Measurements from ENCODE around the gene ZNF333.

ZNF333 gene

DNA sequence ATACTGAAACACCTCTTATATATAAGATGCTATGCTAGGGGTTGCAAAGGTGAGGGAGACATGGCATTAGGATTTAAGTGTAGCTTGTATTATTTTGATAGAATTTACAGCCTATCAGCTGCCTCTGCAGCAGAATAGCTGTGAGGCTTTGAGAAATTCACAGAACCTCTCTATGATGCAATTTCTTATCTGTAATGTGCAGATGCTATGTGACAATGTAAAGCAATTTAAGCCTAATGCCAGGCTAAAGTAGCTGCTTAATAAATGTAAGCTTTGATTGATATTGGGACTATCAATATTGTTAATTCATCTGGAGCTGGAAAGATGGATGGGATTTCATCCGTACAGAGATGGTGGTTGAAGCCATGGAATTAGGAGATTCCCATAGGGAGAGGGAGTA, 16.8 kb upstream of the ZNF333 start:
- Histone ChIP-seq H3K4me1 (ENCODE audit: control insufficient read depth, insufficient read depth, low read length) (no peaks in the 10 kb centered on the region), H3K36me3 (ENCODE audit: control insufficient read depth, insufficient read depth, low read length) (no peaks in the 10 kb centered on the region), H3K9ac (ENCODE audit: low read length) (no peak overlapping the region), H3K27me3 (ENCODE audit: control insufficient read depth, insufficient read depth, low read length) (no peaks in the 10 kb centered on the region), H3K4me3 (ENCODE audit: low read length) (no peak overlapping the region), H3K9me3 (ENCODE audit: control insufficient read depth, low read length) (no peaks in the 10 kb centered on the region)

DNA sequence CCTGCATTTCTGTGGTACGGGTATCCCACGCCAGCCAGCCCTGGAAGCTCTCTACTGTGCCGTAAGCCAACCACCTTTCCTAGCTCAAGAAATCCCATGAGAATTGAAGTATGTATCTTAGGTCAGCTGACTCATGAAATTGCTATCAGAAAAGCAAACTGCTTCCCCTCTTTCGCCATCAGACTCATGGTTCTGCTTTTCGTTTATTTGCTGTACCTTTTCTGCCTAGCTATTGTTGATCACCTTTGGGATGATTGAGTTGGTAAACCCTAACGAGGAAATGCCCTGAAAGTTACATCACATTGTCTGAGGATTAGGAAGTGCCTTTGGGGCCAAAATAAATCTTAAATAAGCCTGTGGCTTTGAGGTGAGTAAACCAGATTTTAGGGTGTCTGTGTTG, 15.1 kb upstream of the ZNF333 start, which contains the start of gene ADGRE3:
ADGRE3 (minus strand) TSS at position 81 of the 400 bp plus-strand sequence; CDS start at position 7, 74 bp downstream.
- Histone ChIP-seq H3K27me3 (ENCODE audit: control insufficient read depth, insufficient read depth, low read length) (no peaks in the 10 kb centered on the region), H3K4me1 (ENCODE audit: control insufficient read depth, insufficient read depth, low read length) (no peaks in the 10 kb centered on the region), H3K9ac (ENCODE audit: low read length) (no peak within 1 kb of the TSS), H3K4me3 (ENCODE audit: low read length) (no peak within 1 kb of the TSS), H3K36me3 (ENCODE audit: control insufficient read depth, insufficient read depth, low read length) (no peaks in the 10 kb centered on the region), H3K9me3 (ENCODE audit: control insufficient read depth, low read length) (no peaks in the 10 kb centered on the region)

DNA sequence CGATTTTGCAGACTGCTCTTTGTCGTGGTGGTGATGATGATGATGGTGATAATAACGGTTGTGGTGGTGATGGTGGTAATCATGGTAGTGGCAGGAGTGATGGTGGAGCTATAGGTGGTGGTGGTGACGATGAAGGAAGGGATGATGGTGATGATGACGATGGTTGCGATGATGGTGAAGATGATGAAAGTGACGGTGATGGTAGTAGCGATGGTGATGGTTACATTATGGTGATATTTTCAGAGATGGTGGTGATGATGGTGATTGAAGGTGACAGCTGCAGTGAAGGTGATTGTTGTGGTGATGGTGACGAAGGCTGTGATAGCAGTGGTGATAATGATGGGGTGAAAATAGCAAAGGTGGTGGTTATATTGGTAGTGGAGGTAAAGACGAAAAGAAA, 13.1 kb upstream of the ZNF333 start:
- no peak overlapping the region for H3K9ac ChIP-seq (ENCODE audit: low read length)
- H3K4me1 ChIP-seq (ENCODE audit: control insufficient read depth, insufficient read depth, low read length), result no peaks in the 10 kb centered on the region
- no peaks in the 10 kb centered on the region for H3K36me3 ChIP-seq (ENCODE audit: control insufficient read depth, insufficient read depth, low read length)
- H3K27me3 ChIP-seq (ENCODE audit: control insufficient read depth, insufficient read depth, low read length), result no peaks in the 10 kb centered on the region
- no peaks in the 10 kb centered on the region for H3K9me3 ChIP-seq (ENCODE audit: control insufficient read depth, low read length)
- no peak overlapping the region for H3K4me3 ChIP-seq (ENCODE audit: low read length)

DNA sequence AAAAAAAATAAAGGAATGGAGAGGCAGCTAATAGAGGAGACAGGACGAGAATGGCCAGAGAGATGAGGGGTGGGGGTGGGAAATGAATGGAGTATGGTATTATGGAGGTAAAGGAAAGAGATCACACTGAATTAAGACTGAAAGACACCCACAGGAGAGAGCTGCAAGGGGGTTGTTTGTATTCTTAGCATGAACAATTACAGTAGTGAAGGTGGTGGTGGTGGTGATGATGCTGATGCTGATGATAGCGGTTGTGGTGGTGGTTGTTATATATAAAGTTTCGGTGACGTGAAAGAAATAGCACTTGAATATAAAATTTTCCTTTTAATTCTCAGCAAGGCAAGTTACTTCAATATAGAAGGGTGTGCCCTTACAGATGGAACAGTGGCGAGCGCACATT, 12.4 kb upstream of the ZNF333 start:
- no peak overlapping the region for H3K4me3 ChIP-seq (ENCODE audit: low read length)
- no peaks in the 10 kb centered on the region for H3K4me1 ChIP-seq (ENCODE audit: control insufficient read depth, insufficient read depth, low read length)
- H3K27me3 ChIP-seq (ENCODE audit: control insufficient read depth, insufficient read depth, low read length), result no peaks in the 10 kb centered on the region
- no peaks in the 10 kb centered on the region for H3K36me3 ChIP-seq (ENCODE audit: control insufficient read depth, insufficient read depth, low read length)
- no peak overlapping the region for H3K9ac ChIP-seq (ENCODE audit: low read length)
- no peaks in the 10 kb centered on the region for H3K9me3 ChIP-seq (ENCODE audit: control insufficient read depth, low read length)

DNA sequence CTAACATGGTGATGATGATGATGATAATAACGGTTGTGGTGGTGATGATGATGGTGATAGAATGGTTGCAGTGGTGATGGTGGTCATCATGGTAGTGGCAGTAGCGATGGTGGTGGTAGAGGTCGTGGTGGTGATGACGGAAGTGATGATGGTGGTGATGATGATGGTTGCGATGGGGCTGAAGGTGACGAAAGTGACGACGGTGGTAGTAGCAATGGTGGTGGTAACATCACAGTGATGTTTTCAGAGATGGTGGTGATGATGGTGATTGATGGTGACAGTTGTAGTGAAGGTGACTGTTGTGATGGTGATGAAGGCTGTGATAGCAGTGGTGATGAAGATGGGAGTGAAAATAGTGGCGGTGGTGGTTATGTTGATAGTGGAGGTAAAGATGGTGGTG, 11.6 kb upstream of the ZNF333 start:
- H3K36me3 ChIP-seq (ENCODE audit: control insufficient read depth, insufficient read depth, low read length), result no peaks in the 10 kb centered on the region

DNA sequence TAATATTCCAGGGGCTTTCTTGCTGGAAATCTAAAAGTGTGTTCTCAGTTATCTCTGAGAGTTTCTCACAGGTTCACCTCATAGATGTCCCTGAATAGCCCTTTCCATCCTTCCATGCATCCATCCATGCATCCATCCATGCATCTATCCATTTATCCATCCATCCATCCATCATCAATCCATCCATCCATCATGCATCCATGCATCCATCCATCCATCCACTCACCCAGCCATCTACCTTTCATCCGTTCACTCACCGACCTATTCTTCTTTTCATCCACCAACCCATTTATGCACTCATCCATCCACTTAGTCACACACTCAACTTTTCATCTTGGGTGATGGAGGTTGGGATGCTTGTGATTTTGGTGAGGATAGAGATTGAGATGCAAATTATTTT, 7.8 kb upstream of the ZNF333 start:
- Histone ChIP-seq H3K36me3 (ENCODE audit: control insufficient read depth, insufficient read depth, low read length) (no peaks in the 10 kb centered on the region), H3K27me3 (ENCODE audit: control insufficient read depth, insufficient read depth, low read length) (no peaks in the 10 kb centered on the region), H3K4me3 (ENCODE audit: low read length) (no peak overlapping the region), H3K9me3 (ENCODE audit: control insufficient read depth, low read length) (no peaks in the 10 kb centered on the region), H3K4me1 (ENCODE audit: control insufficient read depth, insufficient read depth, low read length) (no peaks in the 10 kb centered on the region), H3K9ac (ENCODE audit: low read length) (no peak overlapping the region)

More for the DNA sequence above, 11.6 kb upstream of the ZNF333 start:
- no peak overlapping the region for H3K4me3 ChIP-seq (ENCODE audit: low read length)
- no peaks in the 10 kb centered on the region for H3K27me3 ChIP-seq (ENCODE audit: control insufficient read depth, insufficient read depth, low read length)
- no peak overlapping the region for H3K9ac ChIP-seq (ENCODE audit: low read length)
- H3K4me1 ChIP-seq (ENCODE audit: control insufficient read depth, insufficient read depth, low read length), result no peaks in the 10 kb centered on the region
- H3K9me3 ChIP-seq (ENCODE audit: control insufficient read depth, low read length), result no peaks in the 10 kb centered on the region

DNA sequence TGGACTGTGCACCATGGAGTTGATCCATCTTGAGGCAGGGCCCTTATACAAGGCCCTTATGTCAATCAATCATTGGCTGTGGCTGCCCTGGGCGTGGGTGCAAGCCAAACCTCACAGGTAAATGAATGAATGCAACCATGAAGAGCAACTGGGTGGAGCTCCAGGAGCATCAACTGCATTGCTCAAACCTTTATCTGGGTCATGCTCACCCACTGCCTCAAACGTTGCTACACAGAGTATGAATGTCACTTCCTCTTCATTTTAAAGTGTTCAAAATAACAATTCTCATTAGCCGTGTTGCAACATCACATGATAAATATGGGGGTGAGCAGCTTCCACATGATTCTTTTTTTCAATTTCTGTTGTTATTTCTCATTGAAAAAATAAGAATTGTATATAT, 6.4 kb upstream of the ZNF333 start:
- H3K4me3 ChIP-seq (ENCODE audit: low read length), result no peak overlapping the region
- H3K9me3 ChIP-seq (ENCODE audit: control insufficient read depth, low read length), result no peaks in the 10 kb centered on the region
- no peaks in the 10 kb centered on the region for H3K27me3 ChIP-seq (ENCODE audit: control insufficient read depth, insufficient read depth, low read length)
- no peak overlapping the region for H3K9ac ChIP-seq (ENCODE audit: low read length)
- no peaks in the 10 kb centered on the region for H3K4me1 ChIP-seq (ENCODE audit: control insufficient read depth, insufficient read depth, low read length)
- no peaks in the 10 kb centered on the region for H3K36me3 ChIP-seq (ENCODE audit: control insufficient read depth, insufficient read depth, low read length)

DNA sequence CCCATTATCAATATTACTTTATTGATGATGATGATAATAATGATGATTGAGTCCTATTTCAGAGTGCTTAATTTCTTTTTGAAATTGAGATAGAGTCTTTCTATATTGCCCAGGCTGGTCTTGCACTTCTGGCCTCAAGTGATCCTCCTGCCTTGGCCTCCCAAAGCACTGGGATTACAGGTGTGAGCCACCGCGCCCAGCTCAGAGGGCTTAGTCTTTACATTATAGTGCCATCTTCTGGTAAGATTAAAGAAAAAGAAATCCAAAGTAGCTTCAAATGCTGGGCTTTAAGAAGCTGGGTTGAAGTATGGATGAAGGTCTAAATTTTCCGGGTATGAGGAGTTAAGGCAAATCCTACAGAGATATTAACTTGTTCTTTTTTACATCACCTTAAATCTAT, 3.4 kb upstream of the ZNF333 start:
- Histone ChIP-seq H3K36me3 (ENCODE audit: control insufficient read depth, insufficient read depth, low read length) (no peaks in the 10 kb centered on the region), H3K9me3 (ENCODE audit: control insufficient read depth, low read length) (no peaks in the 10 kb centered on the region)

DNA sequence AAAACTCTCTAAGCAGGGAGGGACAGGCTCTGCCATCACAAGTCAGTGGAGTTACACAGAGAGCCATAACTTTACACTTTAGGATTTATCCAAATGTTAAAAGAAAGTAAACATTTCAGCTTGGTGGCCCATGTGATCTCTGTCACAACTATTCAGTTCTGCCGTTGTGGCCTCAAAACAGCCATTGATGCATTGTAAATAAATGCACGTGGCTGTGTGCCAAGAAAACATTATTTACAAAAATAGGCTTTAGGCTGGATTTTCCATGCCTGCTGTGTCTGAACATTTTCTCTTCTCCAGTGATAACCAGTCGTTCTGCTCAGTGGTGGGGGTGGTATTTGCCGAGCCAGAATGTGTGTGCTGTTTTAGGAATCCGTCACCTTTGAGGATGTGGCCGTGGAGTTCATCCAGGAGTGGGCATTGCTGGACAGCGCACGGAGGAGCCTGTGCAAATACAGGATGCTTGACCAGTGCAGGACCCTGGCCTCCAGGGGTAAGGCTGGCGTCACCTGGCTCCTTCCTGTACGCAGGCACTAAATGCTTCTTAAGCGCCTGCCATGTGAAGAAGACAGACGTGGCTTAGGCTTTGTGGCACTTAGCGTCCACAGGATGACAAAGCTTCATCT, 4.9 kb downstream of the ZNF333 start:
- no peaks in the 10 kb centered on the region for H3K4me1 ChIP-seq (ENCODE audit: control insufficient read depth, insufficient read depth, low read length)
- no peak overlapping the region for H3K9ac ChIP-seq (ENCODE audit: low read length)
- peaks cover 7% of the 10 kb centered on the region for H3K36me3 ChIP-seq (ENCODE audit: control insufficient read depth, insufficient read depth, low read length)
- no peaks in the 10 kb centered on the region for H3K9me3 ChIP-seq (ENCODE audit: control insufficient read depth, low read length)
- no peak overlapping the region for H3K4me3 ChIP-seq (ENCODE audit: low read length)
- H3K27me3 ChIP-seq (ENCODE audit: control insufficient read depth, insufficient read depth, low read length), result no peaks in the 10 kb centered on the region

More for the DNA sequence above, 3.4 kb upstream of the ZNF333 start:
- Histone ChIP-seq H3K4me1 (ENCODE audit: control insufficient read depth, insufficient read depth, low read length) (no peaks in the 10 kb centered on the region), H3K9ac (ENCODE audit: low read length) (no peak overlapping the region), H3K27me3 (ENCODE audit: control insufficient read depth, insufficient read depth, low read length) (no peaks in the 10 kb centered on the region), H3K4me3 (ENCODE audit: low read length) (no peak overlapping the region)

DNA sequence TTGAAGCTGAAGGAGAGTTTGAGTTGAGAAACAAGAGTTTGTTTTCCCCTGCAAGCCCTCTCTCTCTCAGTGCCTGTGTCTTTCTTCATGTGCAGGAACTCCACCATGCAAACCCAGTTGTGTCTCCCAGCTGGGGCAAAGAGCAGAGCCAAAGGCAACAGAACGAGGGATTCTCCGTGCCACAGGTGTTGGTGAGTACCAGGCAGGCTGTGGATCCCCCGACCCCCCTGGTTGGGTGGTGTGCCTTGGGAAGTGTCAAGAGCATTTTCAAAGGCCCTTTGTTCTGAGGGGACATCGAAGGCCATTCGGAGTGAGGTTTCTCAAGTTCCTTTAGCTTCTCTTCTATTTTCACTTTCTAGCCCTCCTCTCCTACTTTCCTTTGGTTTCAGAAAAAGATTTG, 5.6 kb downstream of the ZNF333 start:
- no peaks in the 10 kb centered on the region for H3K27me3 ChIP-seq (ENCODE audit: control insufficient read depth, insufficient read depth, low read length)
- no peaks in the 10 kb centered on the region for H3K9me3 ChIP-seq (ENCODE audit: control insufficient read depth, low read length)
- no peak overlapping the region for H3K4me3 ChIP-seq (ENCODE audit: low read length)
- H3K4me1 ChIP-seq (ENCODE audit: control insufficient read depth, insufficient read depth, low read length), result no peaks in the 10 kb centered on the region
- no peak overlapping the region for H3K9ac ChIP-seq (ENCODE audit: low read length)
- H3K36me3 ChIP-seq (ENCODE audit: control insufficient read depth, insufficient read depth, low read length), result peaks cover 8% of the 10 kb centered on the region

DNA sequence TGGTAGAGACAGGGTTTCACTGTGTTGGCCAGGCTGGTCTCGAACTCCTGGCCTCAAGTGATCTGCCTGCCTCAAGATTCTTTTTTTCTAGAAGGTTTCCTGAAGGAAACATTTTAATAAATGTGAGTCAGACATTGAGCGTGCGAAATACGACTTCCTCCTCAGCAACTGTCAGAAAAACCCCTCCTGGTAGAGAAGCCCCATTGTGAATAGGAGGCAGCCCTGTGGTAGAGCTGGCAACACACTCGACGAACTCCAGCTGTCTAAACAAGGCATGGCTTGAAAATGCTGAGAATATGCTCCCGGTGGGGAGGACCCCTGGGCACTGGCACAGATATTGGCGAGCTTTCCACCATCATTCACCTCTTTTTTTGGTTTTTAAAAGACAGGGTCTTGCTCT, 9.8 kb downstream of the ZNF333 start:
- peaks cover 21% of the 10 kb centered on the region for H3K36me3 ChIP-seq (ENCODE audit: control insufficient read depth, insufficient read depth, low read length)
- H3K9me3 ChIP-seq (ENCODE audit: control insufficient read depth, low read length), result no peaks in the 10 kb centered on the region

DNA sequence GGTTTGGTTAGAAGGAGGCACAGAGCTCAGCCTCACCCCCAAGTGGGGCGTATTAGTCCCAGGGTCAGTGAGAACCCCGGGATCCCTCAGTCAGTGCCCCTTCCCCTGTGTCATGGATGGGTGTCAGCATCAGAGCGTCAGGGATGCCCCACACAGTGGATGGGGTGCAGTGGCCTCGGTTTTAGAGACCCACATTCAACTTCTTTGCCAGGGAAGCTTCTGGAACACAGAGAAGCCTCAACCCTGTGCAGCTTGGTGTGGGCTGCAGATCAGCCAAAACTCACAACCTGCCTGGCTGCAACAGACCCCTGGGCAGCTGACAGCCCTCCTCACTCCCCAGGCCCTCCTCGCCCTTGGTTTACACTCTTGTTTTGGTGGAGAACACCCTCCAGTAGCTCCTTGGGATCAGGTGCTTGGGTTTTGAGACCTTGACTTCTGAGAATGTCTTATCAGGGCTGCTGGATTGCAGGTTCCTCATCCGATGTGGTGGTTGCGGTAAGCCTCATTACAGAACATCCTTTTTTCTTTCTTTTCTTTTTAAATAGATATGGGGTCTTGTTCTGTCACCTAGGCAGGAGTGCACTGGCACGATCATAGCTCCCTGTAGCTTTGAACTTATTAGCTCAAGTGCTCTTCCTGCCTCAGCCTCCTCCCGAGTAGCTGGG, 11.0 kb downstream of the ZNF333 start:
- no peak overlapping the region for H3K4me3 ChIP-seq (ENCODE audit: low read length)
- H3K4me1 ChIP-seq (ENCODE audit: control insufficient read depth, insufficient read depth, low read length), result no peaks in the 10 kb centered on the region
- H3K9me3 ChIP-seq (ENCODE audit: control insufficient read depth, low read length), result no peaks in the 10 kb centered on the region
- peaks cover 14% of the 10 kb centered on the region for H3K36me3 ChIP-seq (ENCODE audit: control insufficient read depth, insufficient read depth, low read length)
- no peak overlapping the region for H3K9ac ChIP-seq (ENCODE audit: low read length)
- no peaks in the 10 kb centered on the region for H3K27me3 ChIP-seq (ENCODE audit: control insufficient read depth, insufficient read depth, low read length)

More for the DNA sequence above, 9.8 kb downstream of the ZNF333 start:
- Histone ChIP-seq H3K4me3 (ENCODE audit: low read length) (no peak overlapping the region), H3K27me3 (ENCODE audit: control insufficient read depth, insufficient read depth, low read length) (no peaks in the 10 kb centered on the region), H3K9ac (ENCODE audit: low read length) (no peak overlapping the region), H3K4me1 (ENCODE audit: control insufficient read depth, insufficient read depth, low read length) (no peaks in the 10 kb centered on the region)

Data from mucosa of stomach (tissue), 1 donor.